ENCODE results near the gene ECI1. TPM values are rescaled to one million over a fixed set of nuclear protein-coding genes. Genes with fewer than 3 reads are reported as not detected.

ECI1 gene
- total RNA-seq, 4 donors from 2014 or later: 104 to 208 (median 169) TPM

GRCh38 chr16:2200313-2200712 lies 51.1 kb downstream of the ECI1 start:
- no peak for DNase-seq
- H3K9me3 ChIP-seq: no peaks in the 10 kb centered on the region
- H3K36me3 ChIP-seq: no peaks in the 10 kb centered on the region
- no peaks in the 10 kb centered on the region for H3K27me3 ChIP-seq
- no peak overlapping the region for H3K4me3 ChIP-seq (replicated peaks in 1 of 3)
- intact Hi-C loops (cut with DNase I): no loop called here
- WGBS, 2 donors: 86 to 94% methylated on average over 6 of the region's 6 CpGs
- H3K4me1 ChIP-seq: peaks cover 12 to 13% of the 10 kb centered on the region in 2 donors
- H3K27ac ChIP-seq: no peak overlapping the region
- no peak for TF ChIP-seq CTCF (IDR thresholded peaks at IDR 0.05)
- no peak for TF ChIP-seq POLR2A (IDR thresholded peaks at IDR 0.05)

GRCh38 chr16:2199621-2200139 lies 51.7 kb downstream of the ECI1 start:
- no peak overlapping the region for H3K27ac ChIP-seq
- H3K36me3 ChIP-seq: no peaks in the 10 kb centered on the region
- intact Hi-C loops (cut with DNase I): loop anchor here (5.0 to 10.0 kb wide), 3 partner anchors 63 to 303 kb away; partner anchors contain the start of gene CCNF
- H3K27me3 ChIP-seq: no peaks in the 10 kb centered on the region
- 61 to 74% methylated on average over 7 to 13 of the region's 14 CpGs for WGBS, 2 donors
- TF ChIP-seq POLR2A (IDR thresholded peaks at IDR 0.05): no peak
- TF ChIP-seq CTCF (IDR thresholded peaks at IDR 0.05): no peak
- DNase-seq: no peak
- H3K4me3 ChIP-seq (replicated peaks in 1 of 3): no peak overlapping the region
- H3K9me3 ChIP-seq: no peaks in the 10 kb centered on the region
- peaks cover 14 to 15% of the 10 kb centered on the region in 2 donors for H3K4me1 ChIP-seq

GRCh38 chr16:2199095-2199494 lies 52.3 kb downstream of the ECI1 start:
- no peak overlapping the region for H3K27ac ChIP-seq
- no peak for TF ChIP-seq CTCF (IDR thresholded peaks at IDR 0.05)
- no peak for TF ChIP-seq POLR2A (IDR thresholded peaks at IDR 0.05)
- no peaks in the 10 kb centered on the region for H3K27me3 ChIP-seq
- 45 to 83% methylated on average over 2 to 4 of the region's 5 CpGs for WGBS, 2 donors
- no peaks in the 10 kb centered on the region for H3K36me3 ChIP-seq
- intact Hi-C loops (cut with DNase I): loop anchor here (5.0 to 10.0 kb wide), 3 partner anchors 63 to 303 kb away; partner anchors contain the start of gene CCNF
- no peaks in the 10 kb centered on the region for H3K9me3 ChIP-seq
- H3K4me1 ChIP-seq: peaks cover 10 to 13% of the 10 kb centered on the region in 2 donors
- no peak overlapping the region for H3K4me3 ChIP-seq (replicated peaks in 1 of 3)
- no peak for DNase-seq

- TF ChIP-seq CTCF (IDR thresholded peaks at IDR 0.05): no peak
- TF ChIP-seq POLR2A (IDR thresholded peaks at IDR 0.05): no peak
- Histone ChIP-seq H3K27ac (no peak overlapping the region), H3K4me1 (peaks cover 10 to 13% of the 10 kb centered on the region in 2 donors), H3K9me3 (no peaks in the 10 kb centered on the region), H3K36me3 (no peaks in the 10 kb centered on the region), H3K27me3 (no peaks in the 10 kb centered on the region), H3K4me3 (replicated peaks in 1 of 3) (no peak overlapping the region)
- 69 to 78% methylated on average over 4 of the region's 4 CpGs for WGBS, 2 donors
- no peak for DNase-seq
- intact Hi-C loops (cut with DNase I): loop anchor here (5.0 to 10.0 kb wide), 3 partner anchors 64 to 304 kb away; partner anchors contain the start of gene CCNF
Measured at GRCh38 chr16:2198283-2198682, 53.1 kb downstream of the ECI1 start.

- no peak for DNase-seq
- peaks cover 10 to 13% of the 10 kb centered on the region in 2 donors for H3K4me1 ChIP-seq
- WGBS, 2 donors: 74 to 79% methylated on average over 5 to 6 of the region's 6 CpGs
- no peaks in the 10 kb centered on the region for H3K36me3 ChIP-seq
- no peak overlapping the region for H3K4me3 ChIP-seq (replicated peaks in 1 of 3)
- intact Hi-C loops (cut with DNase I): loop anchor here (5.0 to 10.0 kb wide), 3 partner anchors 65 to 305 kb away; partner anchors contain the start of gene CCNF
- TF ChIP-seq POLR2A (IDR thresholded peaks at IDR 0.05): no peak
- TF ChIP-seq CTCF (IDR thresholded peaks at IDR 0.05): no peak
- H3K9me3 ChIP-seq: no peaks in the 10 kb centered on the region
- H3K27ac ChIP-seq: no peak overlapping the region
- no peaks in the 10 kb centered on the region for H3K27me3 ChIP-seq
Measured at GRCh38 chr16:2197765-2198164, 53.6 kb downstream of the ECI1 start.
